ENCODE data around the gene PDE6H. TPM values are rescaled to one million over a fixed set of nuclear protein-coding genes. Genes with fewer than 3 reads are reported as not detected.

PDE6H gene
- total and polyA plus RNA-seq, 2 donors (not counting 3 experiments of a cell fraction or from before 2014, with no cell fraction given), result not detected

DNA sequence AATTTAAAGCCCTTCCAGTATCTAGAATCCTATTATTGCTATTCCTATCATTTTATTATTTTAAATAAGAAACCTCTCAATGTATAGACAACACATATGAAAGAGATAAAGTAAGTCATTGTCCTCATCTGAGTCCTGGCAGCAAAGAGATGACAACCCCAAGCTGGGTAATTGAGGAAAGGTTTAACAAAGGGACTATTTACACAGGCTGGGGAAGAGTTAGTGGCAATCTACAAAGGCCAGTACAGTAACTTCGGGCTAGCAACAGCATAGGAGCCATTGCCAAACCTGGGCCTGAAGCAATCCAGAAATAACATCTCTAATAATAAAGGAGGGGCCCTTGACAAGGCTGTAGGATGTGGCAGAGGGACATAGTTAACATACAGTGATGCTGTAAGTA is 11.2 kb downstream of the PDE6H start:
- Histone ChIP-seq H3K27ac (ENCODE audit: insufficient read depth, low read depth, low read length) (no peak overlapping the region), H3K4me3 (replicated peaks in 1 of 3; ENCODE audit: insufficient read depth in 1 of 3, low read depth in 1 of 3, low read length in 3 of 3) (no peak overlapping the region), H3K9ac (replicated peaks; ENCODE audit: extremely low read depth, insufficient read depth, low read length) (no peak overlapping the region), H3K9me1 (replicated peaks; ENCODE audit: control insufficient read depth, extremely low read depth, insufficient read depth, low read length) (no peaks in the 10 kb centered on the region), H3K4me2 (ENCODE audit: insufficient read depth, low read length) (no peak overlapping the region), H3K9me3 (replicated peaks; ENCODE audit: control insufficient read depth, insufficient read depth, low read length) (no peaks in the 10 kb centered on the region), H3K27me3 (ENCODE audit: control insufficient read depth in 2 of 2, insufficient read depth in 2 of 2, low read length in 2 of 2) (no peaks in the 10 kb centered on the region), H3K36me3 (ENCODE audit: control insufficient read depth in 2 of 2, extremely low read depth in 1 of 2, insufficient read depth in 2 of 2, low read length in 2 of 2) (no peaks in the 10 kb centered on the region), H3K79me2 (ENCODE audit: control insufficient read depth, insufficient read depth, low read length) (no peaks in the 10 kb centered on the region), H4K20me1 (replicated peaks; ENCODE audit: control insufficient read depth, extremely low read depth, insufficient read depth, low read length) (no peaks in the 10 kb centered on the region), H2AFZ (ENCODE audit: low read depth, low read length) (no peak overlapping the region), H3K4me1 (ENCODE audit: control insufficient read depth, extremely low read depth, insufficient read depth, low read length) (no peaks in the 10 kb centered on the region)
- TF ChIP-seq GATA2 (IDR thresholded peaks at IDR 0.05; ENCODE audit: insufficient read depth, insufficient read length, low read depth, low read length), result no peak
- TF ChIP-seq POLR2AphosphoS5 (IDR thresholded peaks at IDR 0.05; ENCODE audit: insufficient read depth, low read depth, low read length), result no peak
- no peak for TF ChIP-seq MYC (IDR thresholded peaks at IDR 0.05; ENCODE audit: low read depth, low read length)
- no peak for TF ChIP-seq FOS (IDR thresholded peaks at IDR 0.05; ENCODE audit: borderline replicate concordance, insufficient read depth, low read length)
- TF ChIP-seq, protein P1, sequence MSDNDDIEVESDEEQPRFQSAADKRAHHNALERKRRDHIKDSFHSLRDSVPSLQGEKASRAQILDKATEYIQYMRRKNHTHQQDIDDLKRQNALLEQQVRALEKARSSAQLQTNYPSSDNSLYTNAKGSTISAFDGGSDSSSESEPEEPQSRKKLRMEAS (IDR thresholded peaks at IDR 0.05; ENCODE audit: insufficient read depth, insufficient read length), result no peak
- no peak for TF ChIP-seq POLR2A (IDR thresholded peaks at IDR 0.05; ENCODE audit: low read depth, low read length)
- TF ChIP-seq EZH2 (IDR thresholded peaks at IDR 0.05; ENCODE audit: borderline replicate concordance, low read depth, low read length, severe bottlenecking), result no peak
- TF ChIP-seq, protein P2, sequence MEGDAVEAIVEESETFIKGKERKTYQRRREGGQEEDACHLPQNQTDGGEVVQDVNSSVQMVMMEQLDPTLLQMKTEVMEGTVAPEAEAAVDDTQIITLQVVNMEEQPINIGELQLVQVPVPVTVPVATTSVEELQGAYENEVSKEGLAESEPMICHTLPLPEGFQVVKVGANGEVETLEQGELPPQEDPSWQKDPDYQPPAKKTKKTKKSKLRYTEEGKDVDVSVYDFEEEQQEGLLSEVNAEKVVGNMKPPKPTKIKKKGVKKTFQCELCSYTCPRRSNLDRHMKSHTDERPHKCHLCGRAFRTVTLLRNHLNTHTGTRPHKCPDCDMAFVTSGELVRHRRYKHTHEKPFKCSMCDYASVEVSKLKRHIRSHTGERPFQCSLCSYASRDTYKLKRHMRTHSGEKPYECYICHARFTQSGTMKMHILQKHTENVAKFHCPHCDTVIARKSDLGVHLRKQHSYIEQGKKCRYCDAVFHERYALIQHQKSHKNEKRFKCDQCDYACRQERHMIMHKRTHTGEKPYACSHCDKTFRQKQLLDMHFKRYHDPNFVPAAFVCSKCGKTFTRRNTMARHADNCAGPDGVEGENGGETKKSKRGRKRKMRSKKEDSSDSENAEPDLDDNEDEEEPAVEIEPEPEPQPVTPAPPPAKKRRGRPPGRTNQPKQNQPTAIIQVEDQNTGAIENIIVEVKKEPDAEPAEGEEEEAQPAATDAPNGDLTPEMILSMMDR (IDR thresholded peaks at IDR 0.05; ENCODE audit: extremely low read depth in 1 of 2, insufficient read depth in 1 of 2, low read depth in 1 of 2, low read length in 2 of 2), result no peak
- TF ChIP-seq JUN (IDR thresholded peaks at IDR 0.05; ENCODE audit: borderline replicate concordance, insufficient read depth, insufficient read length, low read depth), result no peak
- dilution Hi-C loops (cut with MboI; ENCODE audit: extremely low pct_ligation_motif_present, low sequenced_read_pairs) (no loop called here), intact Hi-C loops (cut with micrococcal nuclease) (no loop called here)
- FAIRE-seq, result no peak
- BruUV-seq (replicated peaks), result no TSS peak
- ChIA-PET CTCF (interaction anchor here (1.2 to 4.2 kb wide), 3 partner anchors 18 to 137 kb away, joined by 3 to 44 read pairs (median 3); partner anchors contain the start of gene ERP27), POLR2A (no interaction called here)
- no peak for DNase-seq (ENCODE audit: low read depth, low spot score)
